K562 (cell line): ENCODE measurements around the gene CBX1. TPM values are rescaled to one million over a fixed set of nuclear protein-coding genes. Genes with fewer than 3 reads are reported as not detected.
A peak's percentile ranks its signal among the peaks of the same experiment; 100 is the strongest.

Experiments
- CHAMP1 ChIP-seq: fragments of 450-650 bp; IDR thresholded peaks from 2 replicates; pipeline ENCODE4 v1.6.1; 2016; ENCODE audit warnings: mild to moderate bottlenecking
- EWSR1 ChIP-seq: fragments of 450-650 bp; IDR thresholded peaks from 2 replicates; pipeline ENCODE4 v1.6.1; 2018; ENCODE audit warnings: borderline replicate concordance, mild to moderate bottlenecking, low read depth, moderate library complexity; ENCODE audit not compliant: partially characterized antibody
- HDAC6 ChIP-seq: IDR thresholded peaks from 2 replicates; pipeline ENCODE4 v1.6.1; 2012; ENCODE audit warnings: low read depth, mild to moderate bottlenecking, control low read depth, inconsistent platforms, low read length, moderate library complexity
- HDAC8 ChIP-seq: fragments of 450-650 bp; IDR thresholded peaks from 2 replicates; pipeline ENCODE4 v1.6.1; 2016; ENCODE audit warnings: mild to moderate bottlenecking, missing genetic modification characterization, moderate library complexity, missing compliant biosample characterization
- HMBOX1 ChIP-seq: sonication (generic); IDR thresholded peaks from 2 replicates; pipeline ENCODE4 v1.6.1; 2016
- KDM1A ChIP-seq, 2 experiments: fragments of 450-650 bp; IDR thresholded peaks; 2 replicates each; pipeline ENCODE4 v1.6.1; 2016; ENCODE audit warnings: mild to moderate bottlenecking in 2 of 2
- KLF10 ChIP-seq: fragments of 250-450 bp; sonication (Bioruptor Pico); IDR thresholded peaks from 2 replicates; pipeline ENCODE4 v1.6.1; 2021; ENCODE audit warnings: matching md5 sums
- MEF2D ChIP-seq: conservative IDR thresholded peaks from 2 replicates; pipeline ENCODE4 v1.6.1; 2016; ENCODE audit warnings: low read depth, missing genetic modification characterization, missing compliant biosample characterization
- NFIX ChIP-seq: fragments of 250-450 bp; sonication (Bioruptor Pico); IDR thresholded peaks from 2 replicates; pipeline ENCODE4 v1.4.0; 2020; ENCODE audit warnings: low read depth, mild to moderate bottlenecking, moderate library complexity
- NR4A1 ChIP-seq, 2 experiments: fragments of 250-450 bp in 1 of 2; fragments of 450-650 bp in 1 of 2; sonication (Bioruptor Pico) in 1 of 2; IDR thresholded peaks; 2 replicates each; pipeline versions ENCODE4 v1.4.0 to v1.6.1; 2016 to 2020; ENCODE audit warnings: mild to moderate bottlenecking in 2 of 2, missing compliant biosample characterization in 1 of 2, missing genetic modification characterization in 1 of 2, moderate library complexity in 1 of 2
- POLR2G ChIP-seq: fragments of 200-400 bp; formaldehyde crosslinking; IDR thresholded peaks from 2 replicates; pipeline ENCODE4 v1.6.1; 2017; ENCODE audit warnings: low read depth, mild to moderate bottlenecking, antibody characterized with exemption, low read length, moderate library complexity
- POLR3A ChIP-seq: IDR thresholded peaks from 2 replicates; pipeline ENCODE4 v1.6.1; 2011; ENCODE audit warnings: borderline replicate concordance, mild to moderate bottlenecking, moderate library complexity; ENCODE audit not compliant: insufficient read length, insufficient read depth; ENCODE audit errors: extremely low read depth
- PRDM10 ChIP-seq: fragments of 450-650 bp; IDR thresholded peaks from 2 replicates; pipeline ENCODE4 v1.6.1; 2018; ENCODE audit not compliant: partially characterized antibody
- RAD21 ChIP-seq, 2 experiments: fragments of 250-450 bp in 1 of 2; fragments of 450-650 bp in 1 of 2; sonication (Bioruptor Pico) in 1 of 2; formaldehyde crosslinking in 1 of 2; IDR thresholded peaks in 1 of 2; conservative IDR thresholded peaks in 1 of 2; 2 replicates each; pipeline versions ENCODE4 v1.4.0 to v1.8.0; 2020 to 2022; ENCODE audit warnings: mild to moderate bottlenecking in 2 of 2, moderate library complexity in 1 of 2
- RFX5 ChIP-seq: IDR thresholded peaks from 2 replicates; pipeline ENCODE4 v1.6.1; 2011; ENCODE audit warnings: low read depth, mild to moderate bottlenecking, improper control_type of control experiment, low read length
- RUNX1 ChIP-seq: sonication (generic); IDR thresholded peaks from 2 replicates; pipeline ENCODE4 v1.6.1; 2016; ENCODE audit warnings: antibody characterized with exemption, low read depth
- SIRT6 ChIP-seq: IDR thresholded peaks from one replicate; pipeline ENCODE4 v1.6.1; 2012; ENCODE audit warnings: low read depth, mild to moderate bottlenecking, control low read depth, inconsistent platforms, low read length, moderate library complexity
- ZNF217 ChIP-seq: sonication (generic); formaldehyde crosslinking; IDR thresholded peaks from 2 replicates; pipeline ENCODE4 v1.8.0; 2022; ENCODE audit warnings: mild to moderate bottlenecking, missing genetic modification reagents
- ZNF263 ChIP-seq: sonication (generic); formaldehyde crosslinking; IDR thresholded peaks from 2 replicates; pipeline ENCODE4 v1.8.0; 2022; ENCODE audit warnings: mild to moderate bottlenecking, missing genetic modification reagents, borderline replicate concordance
- ZNF511 ChIP-seq: sonication (generic); formaldehyde crosslinking; IDR thresholded peaks from 2 replicates; pipeline ENCODE4 v1.8.0; 2022; ENCODE audit warnings: mild to moderate bottlenecking, missing genetic modification reagents
- polyA plus RNA-seq, 8 experiments: library from polyadenylated mRNA; depleted of rRNA in 4 of 8; stranded (reverse) in 5 of 8; unstranded in 3 of 8; fragments of >200 nt; fragmentation: Nextera tagmentation in 2 of 8; fragmentation: Illumina TruSeq in 1 of 8; extraction: Ambion mirVana in 2 of 8; extraction: Trizol in 1 of 8; gene quantifications; 2 replicates each; pipeline versions ENCODE4 v1.2.1 to v1.2.3, GENCODE V29; 2011 to 2014; ENCODE audit warnings: inconsistent platforms in 1 of 8, missing spikeins in 1 of 8
- total RNA-seq, 7 experiments: library from RNA; depleted of rRNA in 6 of 7; stranded (reverse); fragments of >200 nt in 6 of 7; fragmentation: Illumina TruSeq in 2 of 7; extraction: Trizol in 2 of 7; gene quantifications; 2 replicates each; pipeline versions ENCODE4 v1.2.1 to v1.2.3, GENCODE V29; 2011 to 2021; ENCODE audit warnings: low replicate concordance in 1 of 7

CBX1 gene
- total and polyA plus RNA-seq, 9 of the 15 experiments (the other 6 are each of a cell fraction or from before 2014, with no cell fraction given): 10.6 to 95.7 (median 52.7) TPM

- TF ChIP-seq RFX5 (0 out of 2 replicates have a peak, but pooled peaks have one; percentile 0), MEF2D (tag) (no peak), POLR2G (peak; percentile 88), RUNX1 (no peak), POLR3A (no peak), HDAC8 (tag) (no peak), KLF10 (CRISPR knock-in tag) (no peak), ZNF511 (CRISPR knock-in tag) (no peak), SIRT6 (no peak), HMBOX1 (no peak), RAD21 (CRISPR knock-in tag; conservative IDR thresholded peaks at IDR 0.05 in 1 of 2, IDR thresholded peaks at IDR 0.05 in 1 of 2) (no peak), NFIX (CRISPR knock-in tag) (no peak), CHAMP1 (no peak), KDM1A (IDR thresholded peaks at IDR 0.05) (no peak), ZNF217 (CRISPR knock-in tag) (no peak), HDAC6 (no peak), NR4A1 (CRISPR knock-in tag; IDR thresholded peaks at IDR 0.05) (no peak), NR4A1 (tag; IDR thresholded peaks at IDR 0.05) (no peak), PRDM10 (no peak), ZNF263 (no peak), EWSR1 (no peak)
Measured at GRCh38 chr17:48048384-48049126, 52.7 kb downstream of the CBX1 start (continued).
